IPS-20b (cell line): Measurements from ENCODE around the gene KRTAP5-4.
"Not testable (repeated sequence)": the region's sequence is repeated elsewhere in the genome, so short reads cannot be mapped to it uniquely, and the experiment has no call there.

Experiments used
- H3K27ac ChIP-seq: one replicate; pipeline ENCODE4 v1.5.1; 2013; ENCODE audit warnings: low read length
- H3K27me3 ChIP-seq: 2 replicates; pipeline ENCODE4 v1.6.1; 2013; ENCODE audit warnings: mild to moderate bottlenecking, low read length, inconsistent platforms; ENCODE audit not compliant: insufficient read depth
- H3K36me3 ChIP-seq: 2 replicates; pipeline ENCODE4 v1.6.1; 2013; ENCODE audit warnings: low read depth, mild to moderate bottlenecking, inconsistent platforms, low read length, moderate library complexity; ENCODE audit not compliant: insufficient read depth
- H3K4me1 ChIP-seq: 2 replicates; pipeline ENCODE4 v1.6.1; 2013; ENCODE audit warnings: mild to moderate bottlenecking, control low read depth, inconsistent platforms, low read length, moderate library complexity; ENCODE audit not compliant: insufficient read depth
- H3K4me3 ChIP-seq: 2 replicates; pipeline ENCODE4 v1.5.1; 2013; ENCODE audit warnings: mild to moderate bottlenecking, low read length, inconsistent platforms
- H3K9ac ChIP-seq: 2 replicates; pipeline ENCODE4 v1.6.1; 2013; ENCODE audit warnings: low read depth, mild to moderate bottlenecking, inconsistent platforms, low read length, moderate library complexity
- H3K9me3 ChIP-seq: 2 replicates; pipeline ENCODE4 v1.6.1; 2013; ENCODE audit warnings: mild to moderate bottlenecking, low read depth, low read length, inconsistent platforms; ENCODE audit not compliant: insufficient read depth

Gene KRTAP5-4

GRCh38 chr11:1629326-1630185 lies 7.6 kb upstream of the KRTAP5-4 start, which contains the start of gene KRTAP5-5:
KRTAP5-5 (plus strand) TSS chr11:1629775; CDS start chr11:1629841, 66 bp downstream.
- Histone ChIP-seq H3K9me3 (no peaks in the 10 kb centered on the region), H3K4me3 (no peak within 1 kb of the TSS; the same call in 1 of the 2 replicates), H3K9ac (no peak within 1 kb of the TSS), H3K4me1 (no peaks in the 10 kb centered on the region), H3K27ac (no peak within 1 kb of the TSS), H3K27me3 (peaks cover 37% of the 10 kb centered on the region), H3K36me3 (no peaks in the 10 kb centered on the region)

DNA sequence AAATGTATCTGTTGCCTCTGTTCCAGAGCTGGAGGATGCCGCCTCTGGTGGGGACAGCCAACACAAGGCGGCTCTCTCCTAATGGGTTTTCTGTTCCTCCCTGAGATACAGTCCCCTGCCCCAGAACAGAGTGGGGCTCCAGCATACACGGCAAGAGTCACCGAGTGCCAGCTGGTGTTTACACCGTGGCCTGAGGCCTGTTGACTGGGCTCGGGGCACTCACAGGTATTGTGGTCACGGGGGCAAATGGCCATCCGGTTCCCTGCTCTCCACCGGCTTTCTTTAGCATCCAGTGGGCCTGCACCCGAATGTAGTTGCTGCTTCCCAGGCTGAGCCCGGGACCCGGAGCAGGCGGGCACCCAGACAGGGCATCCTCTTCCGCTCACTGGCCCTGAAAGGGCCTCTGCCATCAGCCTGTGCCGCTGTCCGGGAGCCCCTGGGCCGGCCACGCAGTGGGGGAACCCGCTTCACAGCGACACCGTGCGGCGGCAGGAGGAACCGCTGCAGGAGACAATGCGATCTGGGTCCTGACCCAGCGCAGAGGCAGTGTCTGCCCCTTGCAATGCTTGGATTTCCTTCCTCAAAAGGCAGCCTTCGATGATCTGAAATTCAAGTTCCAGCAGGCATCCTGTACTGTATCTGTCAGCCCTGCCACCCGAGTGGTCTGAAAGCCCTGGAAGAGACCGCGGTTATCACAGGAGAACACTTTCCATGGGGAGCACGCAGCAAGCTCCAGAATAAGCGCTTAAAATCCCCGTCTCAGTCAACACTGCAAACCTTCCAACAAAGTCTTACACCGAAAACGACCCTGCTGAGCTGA lies 6.8 kb upstream of the KRTAP5-4 start:
- Histone ChIP-seq H3K27me3 (peaks cover 37% of the 10 kb centered on the region), H3K27ac (no peak overlapping the region), H3K9me3 (no peaks in the 10 kb centered on the region), H3K4me3 (no peak overlapping the region; the same call in 1 of the 2 replicates), H3K4me1 (no peaks in the 10 kb centered on the region), H3K9ac (no peak overlapping the region), H3K36me3 (no peaks in the 10 kb centered on the region)

DNA sequence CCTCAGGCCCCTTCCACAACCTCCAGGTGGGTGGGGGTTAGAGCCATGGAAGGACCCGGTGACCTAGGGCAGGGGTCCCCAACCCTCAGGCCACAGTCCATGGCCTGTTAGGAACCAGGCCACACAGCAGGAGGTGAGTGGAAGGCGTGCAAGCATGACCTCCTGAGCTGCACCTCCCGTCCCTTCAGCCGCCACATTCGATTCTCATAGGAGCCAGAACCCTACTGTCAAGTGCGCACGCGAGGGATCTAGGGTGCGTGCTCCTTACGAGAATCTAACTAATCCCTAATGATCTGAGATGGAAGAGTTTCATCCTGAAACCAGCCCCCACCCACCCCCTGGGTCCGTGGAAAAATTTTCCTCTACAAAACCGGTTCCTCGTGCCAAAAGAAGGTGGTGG lies 3.6 kb upstream of the KRTAP5-4 start:
- H3K36me3 ChIP-seq = no peaks in the 10 kb centered on the region
- H3K27ac ChIP-seq = no peak overlapping the region
- no peaks in the 10 kb centered on the region for H3K9me3 ChIP-seq
- H3K4me3 ChIP-seq = no peak overlapping the region
- no peak overlapping the region for H3K9ac ChIP-seq
- no peaks in the 10 kb centered on the region for H3K4me1 ChIP-seq
- peaks cover 23% of the 10 kb centered on the region for H3K27me3 ChIP-seq

- H3K9ac ChIP-seq = no peak overlapping the region
- no peaks in the 10 kb centered on the region for H3K36me3 ChIP-seq
- peaks cover 22% of the 10 kb centered on the region for H3K27me3 ChIP-seq
- no peaks in the 10 kb centered on the region for H3K9me3 ChIP-seq
- H3K4me1 ChIP-seq = no peaks in the 10 kb centered on the region
- H3K4me3 ChIP-seq = no peak overlapping the region
- H3K27ac ChIP-seq = no peak overlapping the region
Measured at GRCh38 chr11:1624621-1625020, 2.7 kb upstream of the KRTAP5-4 start.

DNA sequence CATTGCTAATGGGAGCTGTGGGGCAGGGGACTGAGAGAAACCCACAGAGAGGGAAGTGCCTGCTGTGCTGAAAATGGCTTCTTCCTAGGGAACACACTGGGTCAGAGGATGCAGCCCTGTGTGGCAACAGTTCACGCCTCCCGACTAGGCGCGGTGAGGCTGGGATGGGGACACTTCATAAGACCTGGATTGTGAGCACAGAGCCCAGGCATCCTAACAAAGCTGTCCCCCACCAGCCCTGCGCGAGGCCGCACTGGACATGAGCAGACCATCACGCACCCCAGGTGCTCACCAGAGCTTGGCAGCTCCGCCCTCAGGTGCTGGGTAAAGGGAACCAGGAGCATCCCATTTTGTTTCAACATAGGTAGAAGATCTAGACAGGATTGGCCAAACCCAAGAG lies 1.8 kb upstream of the KRTAP5-4 start:
- Histone ChIP-seq H3K4me1 (no peaks in the 10 kb centered on the region), H3K9me3 (no peaks in the 10 kb centered on the region), H3K27me3 (peaks cover 13% of the 10 kb centered on the region), H3K36me3 (no peaks in the 10 kb centered on the region), H3K4me3 (no peak overlapping the region), H3K27ac (no peak overlapping the region), H3K9ac (no peak overlapping the region)

GRCh38 chr11:1619449-1619848 lies 2.5 kb downstream of the KRTAP5-4 start:
- Histone ChIP-seq H3K27ac (no peak overlapping the region), H3K36me3 (no peaks in the 10 kb centered on the region), H3K4me3 (no peak overlapping the region), H3K27me3 (no peaks in the 10 kb centered on the region; the same call in 1 of the 2 replicates), H3K9ac (no peak overlapping the region), H3K9me3 (no peaks in the 10 kb centered on the region), H3K4me1 (no peaks in the 10 kb centered on the region)

GRCh38 chr11:1618231-1618630 lies 3.7 kb downstream of the KRTAP5-4 start:
- Histone ChIP-seq H3K27ac (no peak overlapping the region), H3K4me1 (no peaks in the 10 kb centered on the region), H3K36me3 (no peaks in the 10 kb centered on the region), H3K27me3 (no peaks in the 10 kb centered on the region; the same call in 1 of the 2 replicates), H3K9me3 (no peaks in the 10 kb centered on the region), H3K9ac (no peak overlapping the region), H3K4me3 (no peak overlapping the region)

GRCh38 chr11:1608363-1608762 lies 13.6 kb downstream of the KRTAP5-4 start, which contains the start of gene KRTAP5-3:
KRTAP5-3 (minus strand) TSS chr11:1608463; CDS start chr11:1608385, 78 bp downstream.
- H3K4me1 ChIP-seq = no peaks in the 10 kb centered on the region
- H3K4me3 ChIP-seq = no peak within 1 kb of the TSS
- no peaks in the 10 kb centered on the region for H3K36me3 ChIP-seq
- no peaks in the 10 kb centered on the region for H3K9me3 ChIP-seq
- no peak within 1 kb of the TSS for H3K27ac ChIP-seq
- peaks cover 19% of the 10 kb centered on the region for H3K27me3 ChIP-seq
- no peak within 1 kb of the TSS for H3K9ac ChIP-seq

DNA sequence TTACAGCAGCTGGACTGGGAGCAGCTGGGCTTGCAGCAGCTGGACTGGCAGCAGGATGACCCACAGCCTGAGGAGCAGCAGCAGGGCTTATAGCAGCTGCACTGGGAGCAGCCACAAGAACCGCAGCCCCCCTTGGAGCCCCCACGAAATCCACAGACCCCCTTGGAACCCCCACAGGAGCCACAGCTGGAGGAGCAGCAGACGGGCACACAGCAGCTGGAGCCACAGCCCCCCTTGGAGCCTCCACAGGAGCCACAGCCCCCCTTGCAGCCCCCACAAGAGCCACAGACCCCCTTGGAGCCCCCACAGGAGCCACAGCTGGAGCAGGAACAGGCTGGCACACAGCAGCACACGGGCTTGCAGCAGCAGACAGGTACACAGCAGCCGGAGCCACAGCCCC lies 14.0 kb downstream of the KRTAP5-4 start:
- not testable (repeated sequence) for H3K27ac ChIP-seq

GRCh38 chr11:1607156-1607845 lies 14.6 kb downstream of the KRTAP5-4 start:
- not testable (repeated sequence) for H3K4me3 ChIP-seq, H3K9ac ChIP-seq, H3K9me3 ChIP-seq, H3K36me3 ChIP-seq, H3K4me1 ChIP-seq, H3K27ac ChIP-seq
- H3K27me3 ChIP-seq = peaks cover 19% of the 10 kb centered on the region

More for the DNA sequence above, 14.0 kb downstream of the KRTAP5-4 start:
- not testable (repeated sequence) for H3K9me3 ChIP-seq, H3K9ac ChIP-seq, H3K4me3 ChIP-seq, H3K36me3 ChIP-seq, H3K4me1 ChIP-seq
- H3K27me3 ChIP-seq = peaks cover 19% of the 10 kb centered on the region

DNA sequence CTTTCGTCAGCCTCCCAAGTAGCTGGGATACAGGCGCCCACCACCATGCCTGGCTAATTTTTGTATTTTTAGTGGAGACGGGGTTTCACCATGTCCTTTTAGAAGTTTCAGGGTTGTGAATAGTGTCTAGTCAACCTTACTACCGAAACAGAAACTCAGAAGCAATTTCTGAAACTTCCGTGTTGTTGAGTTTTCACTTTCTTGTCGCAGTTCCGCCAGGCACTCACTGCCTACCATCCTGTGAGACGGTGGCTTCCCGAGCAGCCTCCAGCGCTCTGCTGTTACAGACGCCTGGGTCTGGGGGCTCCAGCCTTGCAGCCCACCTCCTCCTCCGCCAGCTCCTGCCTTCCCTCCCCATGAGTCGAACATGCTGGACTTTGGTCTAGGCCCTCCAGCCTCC lies 16.0 kb downstream of the KRTAP5-4 start:
- H3K27ac ChIP-seq, H3K4me1 ChIP-seq, H3K9ac ChIP-seq, H3K4me3 ChIP-seq, H3K36me3 ChIP-seq, H3K9me3 ChIP-seq: not testable (repeated sequence)
- H3K27me3 ChIP-seq = peaks cover 19% of the 10 kb centered on the region
